Measurements from ENCODE around the gene OR4D10. TPM values are rescaled to one million over a fixed set of nuclear protein-coding genes. Genes with fewer than 3 reads are reported as not detected.
"Not testable (repeated sequence)": the region's sequence is repeated elsewhere in the genome, so short reads cannot be mapped to it uniquely, and the experiment has no call there.

Gene OR4D10
- total RNA-seq, 1 experiment from 2014 or later: not detected

DNA sequence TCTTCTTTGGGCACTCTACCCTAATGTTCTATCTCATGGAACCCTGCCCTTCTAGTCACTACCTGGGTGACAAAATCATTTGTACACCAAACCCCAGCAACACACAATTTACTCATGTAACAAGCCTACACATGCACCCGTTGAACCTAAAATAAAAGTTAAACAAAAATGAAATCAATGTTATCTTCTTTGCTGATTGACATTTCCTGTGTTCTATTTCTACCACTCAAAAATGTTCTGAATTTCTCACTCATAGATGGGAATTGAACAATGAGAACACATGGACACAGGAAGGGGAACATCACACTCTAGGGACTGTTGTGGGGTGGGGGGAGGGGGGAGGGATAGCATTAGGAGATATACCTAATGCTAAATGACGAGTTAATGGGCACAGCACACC, 47.0 kb downstream of the OR4D10 start:
- in situ Hi-C loops (cut with HindIII; ENCODE audit: low sequenced_read_pairs); DNase-seq (ENCODE audit: low spot score): not testable (repeated sequence)

DNA sequence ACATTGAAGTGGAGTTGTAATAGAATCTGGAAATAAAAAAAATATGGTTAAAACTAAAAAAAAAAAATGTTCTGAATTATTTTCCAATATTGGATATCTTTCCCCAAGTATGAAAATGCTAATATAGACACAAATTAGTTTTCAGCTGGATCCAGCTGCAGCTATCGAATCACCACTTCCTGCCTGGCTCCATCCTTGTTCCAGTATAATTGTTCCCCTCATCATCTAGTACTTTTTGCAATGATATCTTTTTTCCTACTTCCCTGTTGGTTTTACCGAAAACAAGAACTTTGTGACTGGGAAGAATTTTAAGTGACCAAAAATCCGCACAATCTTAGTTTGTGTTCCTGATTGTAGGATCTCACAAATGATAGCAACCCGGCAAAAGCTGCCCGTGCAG, 47.6 kb downstream of the OR4D10 start:
- DNase-seq (ENCODE audit: low spot score): no peak
- in situ Hi-C loops (cut with HindIII; ENCODE audit: low sequenced_read_pairs): no loop called here

DNA sequence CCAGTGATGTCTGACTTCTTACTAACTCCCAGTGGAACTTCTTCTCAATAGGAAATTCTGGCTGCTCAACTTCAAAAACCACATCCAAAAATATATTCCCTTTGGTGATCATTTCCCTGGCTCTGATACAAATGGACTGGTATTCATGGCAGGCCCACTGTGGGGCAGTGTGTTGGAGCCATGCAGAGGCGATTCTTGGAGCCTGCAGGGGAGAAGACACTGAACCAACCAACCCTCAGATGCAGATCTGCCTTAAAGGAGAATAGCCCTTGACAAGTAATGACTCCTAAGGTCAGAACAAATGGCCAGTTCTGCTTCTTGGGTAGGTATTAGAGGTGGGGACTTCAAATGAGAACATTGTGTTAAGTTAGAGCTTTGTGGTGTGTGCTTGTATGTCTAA, 50.4 kb downstream of the OR4D10 start:
- in situ Hi-C loops (cut with HindIII; ENCODE audit: low sequenced_read_pairs): no loop called here
- no peak for DNase-seq (ENCODE audit: low spot score)

DNA sequence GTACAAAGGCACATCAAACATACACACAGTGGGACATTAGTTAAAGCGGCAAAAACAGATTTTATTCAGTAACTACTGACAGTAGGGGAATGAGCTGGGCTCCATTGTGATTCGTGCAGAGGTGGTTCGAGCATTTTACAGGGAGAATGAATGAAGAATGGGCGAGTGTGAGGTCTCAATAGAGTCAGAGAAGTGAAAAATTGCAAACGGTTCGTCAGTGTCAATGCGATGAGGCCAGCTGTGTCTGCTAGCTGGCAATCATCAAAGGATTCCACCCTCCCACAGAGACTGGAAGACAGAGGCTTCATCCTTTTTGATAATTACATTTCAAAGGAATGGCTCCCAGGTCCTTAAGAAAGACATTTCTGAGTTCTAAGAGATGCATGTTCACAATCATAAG, 55.6 kb downstream of the OR4D10 start:
- DNase-seq (ENCODE audit: low spot score): no peak
- in situ Hi-C loops (cut with HindIII; ENCODE audit: low sequenced_read_pairs): no loop called here

Other genes with a start within 250 kb of the OR4D10 start
- not detected in 2 replicates for gene OR5AN1, start 114.4 kb upstream of the OR4D10 start, total RNA-seq (2014; rRNA removed; shearing (Covaris generic))
- not detected in 2 replicates for gene OR5A2, start 46.9 kb upstream of the OR4D10 start, total RNA-seq (2014; rRNA removed; shearing (Covaris generic))
- not detected in 2 replicates for gene OR5A1, start 36.8 kb upstream of the OR4D10 start, total RNA-seq (2014; rRNA removed; shearing (Covaris generic))
- not detected in 2 replicates for gene OR4D6, start 16.4 kb upstream of the OR4D10 start, total RNA-seq (2014; rRNA removed; shearing (Covaris generic))
- not detected in 2 replicates for gene OR4D11, start 30.3 kb downstream of the OR4D10 start, total RNA-seq (2014; rRNA removed; shearing (Covaris generic))
- not detected in 2 replicates for gene OR4D9, start 38.2 kb downstream of the OR4D10 start, total RNA-seq (2014; rRNA removed; shearing (Covaris generic))
- gene OSBP, start 142.5 kb downstream of the OR4D10 start, total RNA-seq (2014; rRNA removed; shearing (Covaris generic)): 66.3 and 74.1 TPM in 2 replicates
- gene PATL1, start 195.7 kb downstream of the OR4D10 start, total RNA-seq (2014; rRNA removed; shearing (Covaris generic)): 11.7 and 23.1 TPM in 2 replicates
- not detected in 2 replicates for gene OR10V1, start 240.5 kb downstream of the OR4D10 start, total RNA-seq (2014; rRNA removed; shearing (Covaris generic))

All from G401 (cell line).